ENCODE results near the gene STARD13. TPM values are rescaled to one million over a fixed set of nuclear protein-coding genes. Genes with fewer than 3 reads are reported as not detected.
"Not testable (repeated sequence)": the region's sequence is repeated elsewhere in the genome, so short reads cannot be mapped to it uniquely, and the experiment has no call there.

STARD13 gene
- total RNA-seq, 1 experiment from 2014 or later = 38.7 TPM

DNA sequence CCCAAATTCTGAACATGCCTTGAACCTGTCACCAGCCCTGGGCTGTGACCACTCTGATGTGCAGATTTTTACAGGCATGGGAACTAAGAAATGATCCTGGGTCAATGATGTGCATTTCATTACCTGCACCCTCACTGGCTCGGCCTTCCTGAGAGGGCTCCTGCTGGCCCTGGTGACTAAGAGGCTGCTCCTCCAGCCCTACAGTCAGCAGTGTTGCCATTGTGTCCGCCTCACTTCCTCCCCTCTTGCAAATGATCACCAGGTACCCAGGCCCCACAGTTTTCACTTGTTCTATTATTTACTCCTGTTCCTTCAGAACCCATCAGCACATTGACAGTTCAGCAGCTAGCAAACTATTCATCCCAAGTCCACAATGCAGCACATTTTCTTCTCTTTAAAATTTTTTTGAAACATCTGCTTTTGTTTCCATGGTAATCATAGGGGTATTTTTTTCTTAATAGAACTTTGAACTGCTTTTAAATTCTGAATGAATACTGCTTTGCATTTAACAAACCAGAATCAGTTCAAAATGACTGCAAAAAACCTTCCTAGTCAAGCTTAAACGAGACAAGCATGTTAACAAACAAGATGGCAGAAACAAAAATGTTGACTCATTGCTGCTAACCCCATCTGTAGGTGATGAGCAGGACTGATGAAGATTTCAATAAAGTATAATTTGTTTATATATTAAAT is 29.3 kb downstream of the STARD13 start:
- DNase-seq (ENCODE audit: low read depth) = no peak

GRCh38 chr13:33252135-33252534 is 33.4 kb downstream of the STARD13 start:
- DNase-seq (ENCODE audit: low read depth) = no peak

DNA sequence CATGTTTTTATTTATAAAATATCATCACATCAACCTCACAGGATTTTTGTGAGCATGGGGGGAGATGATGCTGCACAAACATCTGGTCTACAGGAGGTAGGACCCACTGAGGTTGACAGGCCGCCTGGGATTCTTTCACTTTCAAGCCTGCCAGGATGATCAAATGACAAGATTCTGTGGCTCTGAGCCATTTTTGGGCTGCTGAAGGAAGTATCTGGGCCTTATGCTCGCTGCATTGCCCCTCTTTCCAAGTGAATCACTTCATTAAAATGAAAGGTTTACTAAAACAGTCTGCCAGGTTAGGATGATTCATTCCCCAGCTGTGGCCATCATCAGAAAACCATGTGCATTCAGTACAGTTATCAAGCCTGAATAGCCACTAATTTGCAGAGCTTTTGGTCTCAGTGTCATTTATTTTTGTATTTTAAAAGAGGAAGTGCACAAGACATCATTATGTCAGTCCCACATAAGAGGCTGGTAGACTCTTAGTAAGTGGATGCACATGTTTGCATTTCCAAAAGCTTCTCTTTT is 34.4 kb downstream of the STARD13 start:
- peak; percentile 98 for DNase-seq (ENCODE audit: low read depth)

DNA sequence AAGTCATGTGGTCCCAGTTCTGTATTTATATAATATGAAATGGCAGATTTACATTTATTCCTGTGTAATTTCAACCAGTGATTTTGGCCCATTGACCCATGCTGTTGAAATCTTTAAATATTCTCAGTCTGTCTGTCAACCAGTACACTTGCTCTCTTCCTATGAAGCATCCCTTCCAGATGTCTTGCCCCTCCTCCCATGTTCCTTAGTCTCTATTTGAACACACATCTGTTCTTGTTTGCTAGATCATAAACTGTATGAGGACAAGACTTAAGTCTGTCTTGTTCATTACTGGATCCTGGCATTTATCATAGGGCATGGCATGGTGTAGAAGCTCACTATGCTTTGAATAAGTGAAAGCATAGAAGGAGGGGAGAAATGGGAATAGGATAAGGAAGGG is 34.9 kb downstream of the STARD13 start:
- no peak for DNase-seq (ENCODE audit: low read depth)

GRCh38 chr13:33249894-33250293 is 35.7 kb downstream of the STARD13 start:
- DNase-seq (ENCODE audit: low read depth) = no peak

DNA sequence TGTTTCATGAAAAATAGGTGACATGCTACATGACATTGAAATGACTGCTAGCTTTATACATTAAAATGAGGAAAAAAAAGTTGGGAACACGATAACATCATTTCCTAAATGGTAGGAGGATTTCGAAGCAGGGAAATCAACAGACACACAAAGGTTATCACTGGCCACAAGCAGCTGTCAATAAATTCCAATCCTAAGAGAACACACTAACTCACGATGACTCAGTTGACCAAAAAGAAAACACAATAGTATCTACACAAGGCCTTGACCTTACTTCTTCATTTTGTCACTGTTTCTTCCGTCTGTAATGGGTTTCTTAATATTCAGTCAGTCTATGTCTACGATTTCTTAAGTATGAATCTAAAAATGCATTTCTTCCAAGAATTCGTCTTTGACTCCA is 36.5 kb downstream of the STARD13 start:
- peak; percentile 98 for DNase-seq (ENCODE audit: low read depth)

DNA sequence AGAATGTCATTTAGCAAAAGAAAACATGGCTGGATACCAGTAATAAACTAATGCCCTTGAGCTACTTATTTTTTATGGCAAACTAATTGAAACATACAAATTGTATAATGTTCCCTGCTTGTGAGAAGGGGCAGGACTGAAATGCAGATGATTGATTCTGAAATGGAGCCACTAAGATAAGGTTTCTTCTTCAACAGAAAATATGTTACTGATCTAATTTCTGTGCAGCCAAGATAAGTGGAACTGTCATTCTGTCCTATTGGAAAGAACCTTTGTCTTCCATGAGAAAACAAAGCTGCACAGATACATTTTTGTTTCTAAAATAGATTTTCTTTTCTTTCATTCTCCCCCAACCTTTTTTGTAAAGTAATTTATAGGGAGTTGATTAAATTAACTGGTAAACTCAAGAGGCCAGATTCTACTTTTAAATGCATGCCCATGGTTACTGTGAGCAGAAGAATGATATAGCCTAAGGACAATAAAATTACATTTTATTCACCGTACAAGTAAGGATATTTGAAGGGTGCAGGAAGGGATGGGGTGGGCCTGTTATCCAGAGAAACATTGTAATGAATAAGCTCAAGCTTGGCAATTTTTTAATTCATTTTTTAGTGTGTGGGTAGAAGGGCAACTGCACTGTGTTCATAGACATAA is 39.9 kb downstream of the STARD13 start:
- DNase-seq (ENCODE audit: low read depth) = no peak

DNA sequence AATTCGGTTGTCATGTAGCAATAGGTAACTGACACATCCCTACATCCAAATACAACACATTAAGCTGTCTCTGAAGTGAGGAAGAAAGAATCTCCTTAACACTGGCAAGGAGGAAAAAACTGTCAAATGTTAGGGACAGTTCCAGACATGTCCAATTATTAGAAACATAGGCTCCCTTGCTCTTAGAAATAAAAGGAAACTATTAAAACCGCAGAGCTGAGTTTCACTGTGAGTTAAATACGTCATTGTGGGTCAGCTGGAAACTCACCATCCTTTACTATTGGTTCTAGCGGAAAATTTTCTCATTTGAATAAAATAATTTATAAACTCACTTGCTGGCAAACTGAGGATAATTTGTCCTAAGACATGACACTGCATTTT is 40.7 kb downstream of the STARD13 start:
- DNase-seq (ENCODE audit: low read depth) = no peak

DNA sequence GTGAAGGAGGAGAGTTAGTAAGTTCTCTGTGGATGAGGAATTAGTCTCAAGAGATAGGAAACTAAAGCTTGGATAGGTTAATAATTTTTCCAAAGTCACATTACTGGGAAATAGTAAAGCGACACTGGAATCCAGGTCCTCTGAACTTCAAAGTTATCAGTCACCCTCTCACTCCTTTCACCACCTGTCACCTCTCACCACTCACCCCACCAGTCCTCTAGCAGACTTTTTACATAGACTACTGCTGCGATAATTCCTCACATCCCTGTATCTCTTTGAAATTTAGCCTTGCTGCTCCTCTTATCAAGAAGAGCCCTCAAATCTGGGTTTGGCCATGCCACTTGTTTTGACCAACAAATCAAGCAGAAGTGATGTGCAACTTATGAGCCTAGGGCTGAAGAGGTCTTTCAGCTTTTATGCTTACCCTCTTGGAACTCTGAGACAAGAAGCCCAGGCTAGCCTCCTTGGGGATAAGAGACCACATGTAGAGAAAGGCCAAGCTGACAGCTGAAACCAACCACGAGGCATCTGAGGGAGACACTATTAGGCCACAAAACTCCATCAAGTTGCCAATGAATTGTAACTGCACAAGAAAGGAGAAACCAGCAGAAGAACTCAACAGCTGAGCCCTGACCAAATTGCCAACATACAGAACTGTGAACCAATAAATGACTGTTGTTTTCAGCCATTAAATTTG is 41.2 kb downstream of the STARD13 start:
- peak; percentile 72 for DNase-seq (ENCODE audit: low read depth)

GRCh38 chr13:33242984-33243617 is 42.5 kb downstream of the STARD13 start:
- DNase-seq (ENCODE audit: low read depth) = no peak

DNA sequence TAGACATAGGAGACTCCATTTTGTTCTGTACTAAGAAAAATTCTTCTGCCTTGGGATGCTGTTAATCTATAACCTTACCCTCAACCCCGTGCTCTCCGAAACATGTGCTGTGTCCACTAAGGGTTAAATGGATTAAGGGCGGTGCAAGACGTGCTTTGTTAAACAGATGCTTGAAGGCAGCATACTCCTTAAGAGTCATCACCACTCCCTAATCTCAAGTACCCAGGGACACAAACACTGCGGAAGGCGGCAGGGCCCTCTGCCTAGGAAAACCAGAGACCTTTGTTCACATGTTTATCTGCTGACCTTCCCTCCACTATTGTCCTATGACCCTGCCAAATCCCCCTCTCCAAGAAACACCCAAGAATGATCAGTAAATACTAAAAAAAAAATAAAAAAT is 43.2 kb downstream of the STARD13 start:
- not testable (repeated sequence) for DNase-seq (ENCODE audit: low read depth)

- peak; percentile 88 for DNase-seq (ENCODE audit: low read depth)
Measured at GRCh38 chr13:33236021-33236420, 49.5 kb downstream of the STARD13 start.

GRCh38 chr13:33235564-33235963 is 50.0 kb downstream of the STARD13 start:
- no peak for DNase-seq (ENCODE audit: low read depth)

DNA sequence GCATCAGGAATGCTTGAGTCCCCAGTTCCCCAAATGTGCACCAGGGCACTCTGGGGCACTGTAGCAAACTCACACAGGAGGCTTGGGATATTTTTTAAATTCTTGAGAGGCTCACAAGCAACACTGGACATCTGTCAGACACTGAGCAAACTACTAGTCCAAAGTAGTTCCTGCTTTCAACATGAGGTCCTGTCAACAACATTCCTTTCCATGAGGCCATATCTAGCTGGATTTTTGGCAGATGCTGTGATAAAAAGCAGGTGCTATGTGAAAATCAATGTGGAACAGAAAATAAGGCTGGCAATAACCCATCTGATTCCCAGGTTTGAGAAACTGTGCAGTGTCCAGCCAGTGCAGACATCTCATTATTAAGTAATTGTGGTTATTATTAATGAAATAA is 50.5 kb downstream of the STARD13 start:
- peak; percentile 85 for DNase-seq (ENCODE audit: low read depth)

- no peak for DNase-seq (ENCODE audit: low read depth)
Measured at GRCh38 chr13:33233547-33233946, 52.0 kb downstream of the STARD13 start.

GRCh38 chr13:33232883-33233282 is 52.7 kb downstream of the STARD13 start:
- DNase-seq (ENCODE audit: low read depth) = no peak

GRCh38 chr13:33231339-33231738 is 54.2 kb downstream of the STARD13 start:
- DNase-seq (ENCODE audit: low read depth) = no peak

DNA sequence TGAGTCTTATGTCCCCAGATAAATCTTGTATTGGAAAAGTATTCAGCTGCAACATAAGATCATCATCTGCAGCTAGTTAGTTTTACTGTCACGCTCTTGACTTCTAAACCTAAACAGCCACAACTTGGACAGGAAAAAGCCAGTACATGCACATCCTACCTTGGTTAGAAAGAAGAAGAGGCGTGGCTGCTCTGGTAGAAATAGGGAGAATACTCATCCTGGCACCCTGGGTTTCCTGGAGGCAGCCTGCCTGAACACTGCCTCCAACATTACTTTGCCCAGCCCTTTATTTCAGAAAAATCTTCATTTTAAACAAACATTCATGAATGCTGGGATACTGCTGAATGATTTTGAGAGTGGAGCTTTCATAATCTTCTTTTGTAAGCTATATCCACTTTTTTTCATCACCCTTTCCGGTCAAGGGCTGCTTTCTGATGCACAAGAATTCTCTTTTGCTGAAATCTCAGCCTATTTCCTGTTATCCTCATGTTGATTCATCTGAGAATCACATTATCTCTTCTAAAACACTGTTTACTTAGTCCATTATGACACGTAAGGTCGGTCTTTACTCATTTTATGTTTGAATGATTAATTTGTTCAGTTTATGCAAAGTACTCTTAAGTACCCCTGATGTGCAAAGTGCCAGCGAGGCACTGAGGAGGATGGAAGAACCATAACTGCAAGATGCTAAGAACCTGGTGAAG is 55.2 kb downstream of the STARD13 start:
- peak; percentile 78 for DNase-seq (ENCODE audit: low read depth)

DNA sequence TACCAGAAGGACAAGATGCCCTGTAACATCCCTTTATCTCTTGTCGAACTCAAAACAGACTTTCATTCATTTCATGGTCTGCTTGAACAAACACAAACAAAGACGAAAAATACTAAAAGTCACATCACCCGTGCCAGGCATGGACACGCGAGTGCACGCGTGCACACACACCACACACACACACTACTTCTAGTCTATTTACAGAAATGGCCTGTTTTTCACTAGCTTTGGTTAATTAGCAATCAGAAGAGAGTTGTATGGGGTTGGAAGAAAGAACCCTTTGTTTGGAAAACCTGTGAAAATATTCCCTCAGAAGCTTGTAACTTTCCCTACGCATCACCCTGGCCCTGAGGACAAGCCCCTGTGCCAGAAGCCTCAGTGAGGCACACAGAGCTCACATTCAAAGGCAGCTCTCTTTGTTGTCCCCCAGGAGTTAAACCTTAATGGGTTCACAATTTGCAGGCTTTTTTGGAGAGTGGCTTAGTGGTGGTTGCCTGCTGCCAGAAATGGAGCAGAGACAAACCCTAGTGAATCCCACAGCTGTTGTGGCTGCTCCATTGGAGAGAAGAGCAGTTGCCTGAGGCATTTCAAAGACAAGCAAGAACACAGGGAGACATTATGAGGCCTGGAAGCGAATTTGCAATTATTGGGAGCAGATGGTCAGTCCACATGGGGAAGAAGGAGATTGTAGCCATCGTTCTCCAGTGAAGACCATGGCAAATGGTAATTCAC is 55.9 kb downstream of the STARD13 start:
- peak; percentile 78 for DNase-seq (ENCODE audit: low read depth)

- DNase-seq (ENCODE audit: low read depth) = peak; percentile 68
Measured at GRCh38 chr13:33228648-33229445, 56.7 kb downstream of the STARD13 start.
